WTC11 (cell line): ENCODE measurements around the gene P3H1.

ENCODE experiments used
- ESRRA ChIP-seq: sonication (generic); formaldehyde crosslinking; IDR thresholded peaks from 2 replicates; pipeline ENCODE4 v1.8.1; 2022; ENCODE audit warnings: mild to moderate bottlenecking, missing genetic modification reagents, borderline replicate concordance
- GABPB1 ChIP-seq: sonication (generic); formaldehyde crosslinking; IDR thresholded peaks from 2 replicates; pipeline ENCODE4 v1.8.1; 2023; ENCODE audit warnings: mild to moderate bottlenecking, missing genetic modification reagents
- MXD4 ChIP-seq: fragments of 250-450 bp; sonication (Bioruptor Pico); IDR thresholded peaks from 2 replicates; pipeline ENCODE4 v1.8.0; 2021; ENCODE audit warnings: mild to moderate bottlenecking, moderate library complexity, borderline replicate concordance
- SP1 ChIP-seq: sonication (generic); formaldehyde crosslinking; conservative IDR thresholded peaks from 2 replicates; pipeline ENCODE4 v1.8.1; 2022; ENCODE audit warnings: missing genetic modification reagents
- ZNF138 ChIP-seq: sonication (generic); formaldehyde crosslinking; conservative IDR thresholded peaks from 2 replicates; pipeline ENCODE4 v1.8.1; 2022; ENCODE audit warnings: mild to moderate bottlenecking, moderate library complexity, missing genetic modification reagents
- TF ChIP-seq, protein P1 (sequence below): fragments of 250-450 bp; sonication (Bioruptor Pico); IDR thresholded peaks from 2 replicates; pipeline ENCODE4 v1.9.0; 2021; ENCODE audit warnings: moderate library complexity, mild to moderate bottlenecking, inconsistent platforms, borderline replicate concordance
- TF ChIP-seq, protein P2 (sequence below): fragments of 200-600 bp; IDR thresholded peaks from 2 replicates; pipeline ENCODE4 v1.8.0; 2022; ENCODE audit warnings: antibody characterized with exemption
- TF ChIP-seq, protein P3 (sequence below): sonication (generic); formaldehyde crosslinking; IDR thresholded peaks from 2 replicates; pipeline ENCODE4 v1.8.0; 2022; ENCODE audit warnings: missing genetic modification reagents

DNA sequence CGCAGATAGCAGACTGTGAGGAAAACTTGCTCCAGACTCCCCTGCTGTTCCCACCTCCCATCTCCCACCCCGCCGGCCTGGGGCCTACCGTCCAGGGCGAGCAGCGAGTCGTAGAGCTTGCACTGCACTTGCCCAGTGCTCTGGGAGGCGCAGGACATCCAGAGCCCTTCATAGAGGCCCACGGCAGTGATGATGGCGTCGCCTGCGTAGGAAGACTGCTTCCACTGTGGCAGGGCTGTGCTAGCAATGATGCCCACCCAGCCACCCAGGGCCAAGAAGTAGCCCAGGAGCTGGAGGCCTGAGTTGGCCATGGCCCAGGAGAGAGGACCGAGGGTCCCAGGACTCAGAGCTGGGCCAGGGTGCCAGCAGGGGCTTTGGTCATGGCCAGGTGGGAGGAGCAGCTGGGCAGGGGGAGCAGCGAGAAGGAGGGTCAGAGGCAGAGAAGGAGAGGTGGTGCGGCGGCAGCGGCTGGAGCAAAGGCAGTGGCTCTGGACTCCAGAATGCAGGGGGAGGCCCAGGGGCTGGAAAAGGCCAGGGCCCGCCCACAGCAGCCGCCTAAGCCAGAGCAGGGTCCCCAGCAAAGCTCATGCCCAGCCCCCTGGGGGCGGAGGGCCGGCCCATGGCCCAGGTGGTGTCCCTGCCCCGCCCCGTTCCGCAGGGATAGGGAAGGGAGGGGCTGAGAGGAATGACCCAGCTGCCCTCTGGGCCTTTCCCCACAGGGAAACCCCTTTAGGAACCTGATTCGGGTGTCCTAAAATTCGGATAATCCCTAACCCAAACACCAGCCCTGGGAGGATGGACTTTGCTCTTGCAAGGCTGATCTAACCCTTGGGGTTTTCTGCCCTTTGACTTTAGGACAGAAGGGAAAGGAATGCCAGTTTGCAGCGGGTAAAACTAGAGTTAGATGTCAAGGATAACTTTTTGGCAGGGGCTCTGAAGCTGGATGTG is 26.8 kb downstream of the P3H1 start, which contains the start of gene CLDN19:
- TF ChIP-seq, protein P1, sequence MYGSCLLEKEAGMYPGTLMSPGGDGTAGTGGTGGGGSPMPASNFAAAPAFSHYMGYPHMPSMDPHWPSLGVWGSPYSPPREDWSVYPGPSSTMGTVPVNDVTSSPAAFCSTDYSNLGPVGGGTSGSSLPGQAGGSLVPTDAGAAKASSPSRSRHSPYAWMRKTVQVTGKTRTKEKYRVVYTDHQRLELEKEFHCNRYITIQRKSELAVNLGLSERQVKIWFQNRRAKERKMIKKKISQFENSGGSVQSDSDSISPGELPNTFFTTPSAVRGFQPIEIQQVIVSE (CRISPR knock-in tag) = no peak
- TF ChIP-seq ESRRA (CRISPR knock-in tag) (no peak), MXD4 (no peak), ZNF138 (CRISPR knock-in tag) (0 out of 2 replicates have a peak, but pooled peaks have one; percentile 69), SP1 (peak; percentile 66; the same call in 1 of the 2 replicates), GABPB1 (CRISPR knock-in tag) (no peak)
- TF ChIP-seq, protein P2, sequence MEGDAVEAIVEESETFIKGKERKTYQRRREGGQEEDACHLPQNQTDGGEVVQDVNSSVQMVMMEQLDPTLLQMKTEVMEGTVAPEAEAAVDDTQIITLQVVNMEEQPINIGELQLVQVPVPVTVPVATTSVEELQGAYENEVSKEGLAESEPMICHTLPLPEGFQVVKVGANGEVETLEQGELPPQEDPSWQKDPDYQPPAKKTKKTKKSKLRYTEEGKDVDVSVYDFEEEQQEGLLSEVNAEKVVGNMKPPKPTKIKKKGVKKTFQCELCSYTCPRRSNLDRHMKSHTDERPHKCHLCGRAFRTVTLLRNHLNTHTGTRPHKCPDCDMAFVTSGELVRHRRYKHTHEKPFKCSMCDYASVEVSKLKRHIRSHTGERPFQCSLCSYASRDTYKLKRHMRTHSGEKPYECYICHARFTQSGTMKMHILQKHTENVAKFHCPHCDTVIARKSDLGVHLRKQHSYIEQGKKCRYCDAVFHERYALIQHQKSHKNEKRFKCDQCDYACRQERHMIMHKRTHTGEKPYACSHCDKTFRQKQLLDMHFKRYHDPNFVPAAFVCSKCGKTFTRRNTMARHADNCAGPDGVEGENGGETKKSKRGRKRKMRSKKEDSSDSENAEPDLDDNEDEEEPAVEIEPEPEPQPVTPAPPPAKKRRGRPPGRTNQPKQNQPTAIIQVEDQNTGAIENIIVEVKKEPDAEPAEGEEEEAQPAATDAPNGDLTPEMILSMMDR = no peak
- TF ChIP-seq, protein P3, sequence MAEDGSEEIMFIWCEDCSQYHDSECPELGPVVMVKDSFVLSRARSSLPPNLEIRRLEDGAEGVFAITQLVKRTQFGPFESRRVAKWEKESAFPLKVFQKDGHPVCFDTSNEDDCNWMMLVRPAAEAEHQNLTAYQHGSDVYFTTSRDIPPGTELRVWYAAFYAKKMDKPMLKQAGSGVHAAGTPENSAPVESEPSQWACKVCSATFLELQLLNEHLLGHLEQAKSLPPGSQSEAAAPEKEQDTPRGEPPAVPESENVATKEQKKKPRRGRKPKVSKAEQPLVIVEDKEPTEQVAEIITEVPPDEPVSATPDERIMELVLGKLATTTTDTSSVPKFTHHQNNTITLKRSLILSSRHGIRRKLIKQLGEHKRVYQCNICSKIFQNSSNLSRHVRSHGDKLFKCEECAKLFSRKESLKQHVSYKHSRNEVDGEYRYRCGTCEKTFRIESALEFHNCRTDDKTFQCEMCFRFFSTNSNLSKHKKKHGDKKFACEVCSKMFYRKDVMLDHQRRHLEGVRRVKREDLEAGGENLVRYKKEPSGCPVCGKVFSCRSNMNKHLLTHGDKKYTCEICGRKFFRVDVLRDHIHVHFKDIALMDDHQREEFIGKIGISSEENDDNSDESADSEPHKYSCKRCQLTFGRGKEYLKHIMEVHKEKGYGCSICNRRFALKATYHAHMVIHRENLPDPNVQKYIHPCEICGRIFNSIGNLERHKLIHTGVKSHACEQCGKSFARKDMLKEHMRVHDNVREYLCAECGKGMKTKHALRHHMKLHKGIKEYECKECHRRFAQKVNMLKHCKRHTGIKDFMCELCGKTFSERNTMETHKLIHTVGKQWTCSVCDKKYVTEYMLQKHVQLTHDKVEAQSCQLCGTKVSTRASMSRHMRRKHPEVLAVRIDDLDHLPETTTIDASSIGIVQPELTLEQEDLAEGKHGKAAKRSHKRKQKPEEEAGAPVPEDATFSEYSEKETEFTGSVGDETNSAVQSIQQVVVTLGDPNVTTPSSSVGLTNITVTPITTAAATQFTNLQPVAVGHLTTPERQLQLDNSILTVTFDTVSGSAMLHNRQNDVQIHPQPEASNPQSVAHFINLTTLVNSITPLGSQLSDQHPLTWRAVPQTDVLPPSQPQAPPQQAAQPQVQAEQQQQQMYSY (CRISPR knock-in tag) = no peak
